ENCODE data around the gene NHSL2. TPM values are rescaled to one million over a fixed set of nuclear protein-coding genes. Genes with fewer than 3 reads are reported as not detected.

Gene NHSL2
- total RNA-seq, 1 donor from 2014 or later, result 57.6 TPM

DNA sequence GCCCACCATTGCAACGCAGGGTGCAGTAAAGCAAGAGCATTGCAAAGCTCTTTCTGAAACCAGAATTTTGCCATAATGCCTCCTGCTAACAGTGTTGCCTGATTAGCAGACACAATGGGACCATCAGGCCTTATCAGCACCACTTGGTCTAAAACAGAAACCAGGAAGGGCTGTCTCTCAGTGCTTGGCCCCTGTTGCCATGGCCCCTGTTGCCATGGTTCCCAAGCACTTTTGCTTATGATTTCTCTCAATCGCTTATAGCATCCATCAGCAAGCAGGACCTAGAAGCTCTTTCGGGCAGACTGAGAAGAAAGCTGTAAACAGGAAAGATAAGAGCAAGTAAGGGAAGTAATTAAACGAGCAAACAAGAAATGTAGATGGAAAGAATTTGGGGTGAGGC lies 184.2 kb downstream of the NHSL2 start:
- DNase-seq (ENCODE audit: low spot score), result peak; percentile 54
- TF ChIP-seq CTCF (IDR thresholded peaks at IDR 0.05; ENCODE audit: unreplicated experiment), result no peak
- H3K27ac Mint-ChIP-seq (ENCODE audit: unreplicated experiment), result peak overlapping the region; percentile 95
- peaks cover 9% of the 10 kb centered on the region for H3K4me1 Mint-ChIP-seq (ENCODE audit: unreplicated experiment)
- H3K9me3 Mint-ChIP-seq (ENCODE audit: unreplicated experiment), result no peaks in the 10 kb centered on the region
- H3K4me3 Mint-ChIP-seq (ENCODE audit: unreplicated experiment), result peak overlapping the region; percentile 62
- H3K27me3 Mint-ChIP-seq (ENCODE audit: unreplicated experiment), result no peaks in the 10 kb centered on the region
- peaks cover 4% of the 10 kb centered on the region for H3K36me3 Mint-ChIP-seq (ENCODE audit: low read depth, unreplicated experiment)

DNA sequence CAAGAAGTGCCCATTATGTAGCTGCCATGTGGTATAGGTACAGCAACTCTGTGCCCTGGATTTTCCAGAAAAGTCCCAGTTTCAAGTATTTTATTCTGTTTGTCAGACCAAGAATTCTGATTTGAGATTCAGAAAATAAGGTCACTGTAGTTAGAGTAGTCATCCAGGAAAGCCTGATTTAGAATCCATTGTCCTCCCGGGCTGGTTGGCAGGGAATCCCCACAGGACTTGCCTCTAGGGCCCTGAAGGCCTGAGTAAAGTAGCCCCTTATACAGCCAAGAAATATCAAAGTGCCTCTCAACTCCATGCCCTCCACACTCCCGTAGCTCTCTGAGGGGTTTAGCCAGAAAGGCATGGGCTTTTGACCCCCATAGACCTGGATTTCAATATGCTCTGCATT lies 184.7 kb downstream of the NHSL2 start:
- H3K27me3 Mint-ChIP-seq (ENCODE audit: unreplicated experiment), result no peaks in the 10 kb centered on the region
- peak overlapping the region; percentile 95 for H3K27ac Mint-ChIP-seq (ENCODE audit: unreplicated experiment)
- H3K36me3 Mint-ChIP-seq (ENCODE audit: low read depth, unreplicated experiment), result peaks cover 4% of the 10 kb centered on the region
- no peak overlapping the region for H3K4me3 Mint-ChIP-seq (ENCODE audit: unreplicated experiment)
- TF ChIP-seq CTCF (IDR thresholded peaks at IDR 0.05; ENCODE audit: unreplicated experiment), result no peak
- peaks cover 13% of the 10 kb centered on the region for H3K4me1 Mint-ChIP-seq (ENCODE audit: unreplicated experiment)
- no peak for DNase-seq (ENCODE audit: low spot score)
- no peaks in the 10 kb centered on the region for H3K9me3 Mint-ChIP-seq (ENCODE audit: unreplicated experiment)

- no peak overlapping the region for H3K4me3 Mint-ChIP-seq (ENCODE audit: unreplicated experiment)
- no peak for DNase-seq (ENCODE audit: low spot score)
- H3K9me3 Mint-ChIP-seq (ENCODE audit: unreplicated experiment), result no peaks in the 10 kb centered on the region
- H3K27ac Mint-ChIP-seq (ENCODE audit: unreplicated experiment), result no peak overlapping the region
- H3K4me1 Mint-ChIP-seq (ENCODE audit: unreplicated experiment), result peaks cover 23% of the 10 kb centered on the region
- H3K36me3 Mint-ChIP-seq (ENCODE audit: low read depth, unreplicated experiment), result peaks cover 4% of the 10 kb centered on the region
- no peak for TF ChIP-seq CTCF (IDR thresholded peaks at IDR 0.05; ENCODE audit: unreplicated experiment)
- H3K27me3 Mint-ChIP-seq (ENCODE audit: unreplicated experiment), result no peaks in the 10 kb centered on the region
Observed at GRCh38 chrX:72097098-72097497, 186.5 kb downstream of the NHSL2 start.

- H3K36me3 Mint-ChIP-seq (ENCODE audit: low read depth, unreplicated experiment), result peaks cover 12% of the 10 kb centered on the region
- H3K27me3 Mint-ChIP-seq (ENCODE audit: unreplicated experiment), result no peaks in the 10 kb centered on the region
- no peak overlapping the region for H3K4me3 Mint-ChIP-seq (ENCODE audit: unreplicated experiment)
- no peak for TF ChIP-seq CTCF (IDR thresholded peaks at IDR 0.05; ENCODE audit: unreplicated experiment)
- no peak overlapping the region for H3K27ac Mint-ChIP-seq (ENCODE audit: unreplicated experiment)
- H3K4me1 Mint-ChIP-seq (ENCODE audit: unreplicated experiment), result peaks cover 33% of the 10 kb centered on the region
- H3K9me3 Mint-ChIP-seq (ENCODE audit: unreplicated experiment), result no peaks in the 10 kb centered on the region
- no peak for DNase-seq (ENCODE audit: low spot score)
Observed at GRCh38 chrX:72100051-72100755, 189.6 kb downstream of the NHSL2 start.

GRCh38 chrX:72100824-72101351 lies 190.2 kb downstream of the NHSL2 start:
- Mint-ChIP-seq H3K27me3 (ENCODE audit: unreplicated experiment) (no peaks in the 10 kb centered on the region), H3K9me3 (ENCODE audit: unreplicated experiment) (no peaks in the 10 kb centered on the region), H3K4me1 (ENCODE audit: unreplicated experiment) (peaks cover 33% of the 10 kb centered on the region), H3K27ac (ENCODE audit: unreplicated experiment) (no peak overlapping the region), H3K4me3 (ENCODE audit: unreplicated experiment) (no peak overlapping the region), H3K36me3 (ENCODE audit: low read depth, unreplicated experiment) (peaks cover 12% of the 10 kb centered on the region)
- no peak for TF ChIP-seq CTCF (IDR thresholded peaks at IDR 0.05; ENCODE audit: unreplicated experiment)
- DNase-seq (ENCODE audit: low spot score), result no peak

Measured in endothelial cell (in vitro differentiated cells).